Measurements from ENCODE around the gene MAPK4. TPM values are rescaled to one million over a fixed set of nuclear protein-coding genes. Genes with fewer than 3 reads are reported as not detected.

MAPK4 gene
- total RNA-seq, 1 experiment from 2014 or later, result 0.21 TPM

DNA sequence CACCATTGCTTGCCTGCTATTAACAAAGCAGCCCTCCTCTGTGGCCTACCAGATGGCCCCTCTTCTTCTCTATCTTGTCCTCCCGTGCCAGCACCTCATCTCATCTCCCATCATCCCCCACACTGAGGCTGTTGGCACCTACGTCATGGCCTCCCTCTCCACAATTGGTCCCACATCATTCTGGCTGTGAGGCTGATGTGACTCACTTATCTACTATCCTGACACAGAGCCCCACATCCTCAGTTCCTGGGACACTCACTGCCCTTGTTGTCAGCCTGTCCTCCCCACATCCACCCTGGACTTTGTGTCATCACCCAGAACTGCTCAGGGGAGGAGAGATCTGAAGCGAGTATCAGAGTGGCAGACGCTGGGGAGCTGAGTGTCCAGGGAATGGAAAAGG, 157.0 kb downstream of the MAPK4 start:
- CTCF ChIA-PET, result no interaction called here
- H3K27me3 Mint-ChIP-seq (ENCODE audit: insufficient read depth, unreplicated experiment), result peaks cover 22% of the 10 kb centered on the region
- BruUV-seq (replicated peaks), result no TSS peak
- intact Hi-C loops (cut with micrococcal nuclease), result no loop called here
- TF ChIP-seq CTCF (IDR thresholded peaks at IDR 0.05; ENCODE audit: unreplicated experiment), result no peak
- no peak overlapping the region for H3K27ac Mint-ChIP-seq (ENCODE audit: low read depth, unreplicated experiment)
- no peak overlapping the region for H3K4me3 Mint-ChIP-seq (ENCODE audit: unreplicated experiment)
- POLR2A ChIA-PET, result no interaction called here
- H3K36me3 Mint-ChIP-seq (ENCODE audit: insufficient read depth, unreplicated experiment), result no peaks in the 10 kb centered on the region
- H3K4me1 Mint-ChIP-seq (ENCODE audit: insufficient read depth, unreplicated experiment), result peaks cover 16% of the 10 kb centered on the region
- peak; percentile 15 for DNase-seq (ENCODE audit: unreplicated experiment)
- peaks cover 8% of the 10 kb centered on the region for H3K9me3 Mint-ChIP-seq (ENCODE audit: unreplicated experiment)

- DNase-seq (ENCODE audit: unreplicated experiment), result no peak
- ChIA-PET POLR2A (interaction anchor here (0.6 kb wide), 1 partner anchor 514 kb away, joined by 3 read pairs; no protein-coding TSS in a partner anchor), CTCF (no interaction called here)
- no peaks in the 10 kb centered on the region for H3K36me3 Mint-ChIP-seq (ENCODE audit: insufficient read depth, unreplicated experiment)
- H3K9me3 Mint-ChIP-seq (ENCODE audit: unreplicated experiment), result peaks cover 8% of the 10 kb centered on the region
- no peak for TF ChIP-seq CTCF (IDR thresholded peaks at IDR 0.05; ENCODE audit: unreplicated experiment)
- no peak overlapping the region for H3K27ac Mint-ChIP-seq (ENCODE audit: low read depth, unreplicated experiment)
- intact Hi-C loops (cut with micrococcal nuclease), result no loop called here
- BruUV-seq (replicated peaks), result no TSS peak
- peaks cover 15% of the 10 kb centered on the region for H3K27me3 Mint-ChIP-seq (ENCODE audit: insufficient read depth, unreplicated experiment)
- H3K4me3 Mint-ChIP-seq (ENCODE audit: unreplicated experiment), result no peak overlapping the region
- peaks cover 21% of the 10 kb centered on the region for H3K4me1 Mint-ChIP-seq (ENCODE audit: insufficient read depth, unreplicated experiment)
Observed at GRCh38 chr18:50717563-50717962, 157.7 kb downstream of the MAPK4 start.

GRCh38 chr18:50719471-50720324, 159.8 kb downstream of the MAPK4 start:
- Mint-ChIP-seq H3K36me3 (ENCODE audit: insufficient read depth, unreplicated experiment) (peaks cover 7% of the 10 kb centered on the region), H3K4me3 (ENCODE audit: unreplicated experiment) (no peak overlapping the region), H3K27me3 (ENCODE audit: insufficient read depth, unreplicated experiment) (no peaks in the 10 kb centered on the region), H3K4me1 (ENCODE audit: insufficient read depth, unreplicated experiment) (peaks cover 21% of the 10 kb centered on the region), H3K9me3 (ENCODE audit: unreplicated experiment) (peaks cover 8% of the 10 kb centered on the region), H3K27ac (ENCODE audit: low read depth, unreplicated experiment) (no peak overlapping the region)
- intact Hi-C loops (cut with micrococcal nuclease), result no loop called here
- TF ChIP-seq CTCF (IDR thresholded peaks at IDR 0.05; ENCODE audit: unreplicated experiment), result no peak
- ChIA-PET POLR2A (interaction anchor here (0.9 to 1.1 kb wide), 2 partner anchors 14 to 29 kb away, joined by 3 read pairs; no protein-coding TSS in a partner anchor), CTCF (no interaction called here)
- DNase-seq (ENCODE audit: unreplicated experiment), result no peak
- no TSS peak for BruUV-seq (replicated peaks)

GRCh38 chr18:50720325-50720674, 160.4 kb downstream of the MAPK4 start:
- intact Hi-C loops (cut with micrococcal nuclease), result no loop called here
- ChIA-PET POLR2A (interaction anchor here (0.9 to 1.1 kb wide), 2 partner anchors 14 to 30 kb away, joined by 3 read pairs; no protein-coding TSS in a partner anchor), CTCF (no interaction called here)
- Mint-ChIP-seq H3K4me1 (ENCODE audit: insufficient read depth, unreplicated experiment) (peaks cover 21% of the 10 kb centered on the region), H3K27ac (ENCODE audit: low read depth, unreplicated experiment) (no peak overlapping the region), H3K27me3 (ENCODE audit: insufficient read depth, unreplicated experiment) (peaks cover under 1% of the 10 kb centered on the region), H3K36me3 (ENCODE audit: insufficient read depth, unreplicated experiment) (peaks cover 7% of the 10 kb centered on the region), H3K9me3 (ENCODE audit: unreplicated experiment) (peaks cover 8% of the 10 kb centered on the region), H3K4me3 (ENCODE audit: unreplicated experiment) (no peak overlapping the region)
- no TSS peak for BruUV-seq (replicated peaks)
- no peak for DNase-seq (ENCODE audit: unreplicated experiment)
- TF ChIP-seq CTCF (IDR thresholded peaks at IDR 0.05; ENCODE audit: unreplicated experiment), result no peak
